ENCODE data around the gene CELSR2. TPM values are rescaled to one million over a fixed set of nuclear protein-coding genes. Genes with fewer than 3 reads are reported as not detected.

The CELSR2 gene, protein sequence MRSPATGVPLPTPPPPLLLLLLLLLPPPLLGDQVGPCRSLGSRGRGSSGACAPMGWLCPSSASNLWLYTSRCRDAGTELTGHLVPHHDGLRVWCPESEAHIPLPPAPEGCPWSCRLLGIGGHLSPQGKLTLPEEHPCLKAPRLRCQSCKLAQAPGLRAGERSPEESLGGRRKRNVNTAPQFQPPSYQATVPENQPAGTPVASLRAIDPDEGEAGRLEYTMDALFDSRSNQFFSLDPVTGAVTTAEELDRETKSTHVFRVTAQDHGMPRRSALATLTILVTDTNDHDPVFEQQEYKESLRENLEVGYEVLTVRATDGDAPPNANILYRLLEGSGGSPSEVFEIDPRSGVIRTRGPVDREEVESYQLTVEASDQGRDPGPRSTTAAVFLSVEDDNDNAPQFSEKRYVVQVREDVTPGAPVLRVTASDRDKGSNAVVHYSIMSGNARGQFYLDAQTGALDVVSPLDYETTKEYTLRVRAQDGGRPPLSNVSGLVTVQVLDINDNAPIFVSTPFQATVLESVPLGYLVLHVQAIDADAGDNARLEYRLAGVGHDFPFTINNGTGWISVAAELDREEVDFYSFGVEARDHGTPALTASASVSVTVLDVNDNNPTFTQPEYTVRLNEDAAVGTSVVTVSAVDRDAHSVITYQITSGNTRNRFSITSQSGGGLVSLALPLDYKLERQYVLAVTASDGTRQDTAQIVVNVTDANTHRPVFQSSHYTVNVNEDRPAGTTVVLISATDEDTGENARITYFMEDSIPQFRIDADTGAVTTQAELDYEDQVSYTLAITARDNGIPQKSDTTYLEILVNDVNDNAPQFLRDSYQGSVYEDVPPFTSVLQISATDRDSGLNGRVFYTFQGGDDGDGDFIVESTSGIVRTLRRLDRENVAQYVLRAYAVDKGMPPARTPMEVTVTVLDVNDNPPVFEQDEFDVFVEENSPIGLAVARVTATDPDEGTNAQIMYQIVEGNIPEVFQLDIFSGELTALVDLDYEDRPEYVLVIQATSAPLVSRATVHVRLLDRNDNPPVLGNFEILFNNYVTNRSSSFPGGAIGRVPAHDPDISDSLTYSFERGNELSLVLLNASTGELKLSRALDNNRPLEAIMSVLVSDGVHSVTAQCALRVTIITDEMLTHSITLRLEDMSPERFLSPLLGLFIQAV (N-terminal part only)
- 1 to 10 TPM; 7.6 to 7.9 TPM for total RNA-seq
- 1 to 10 TPM; 1.4 to 2.7 TPM for polyA plus RNA-seq
- long read RNA-seq, donor 1, partial matches to known transcripts: 9 of 28 reads
- long read RNA-seq, donor 1, other reads (novel, unspliced or antisense): 19 of 28 reads
- long read RNA-seq, donor 2: 0 reads
- long read RNA-seq, donor 3: 0 reads
- long read RNA-seq, donor 4: 0 reads
- long read RNA-seq, donor 5, partial matches to known transcripts: 13 of 13 reads
- long read RNA-seq, donor 5, other reads (novel, unspliced or antisense): 0 of 13 reads

DNA sequence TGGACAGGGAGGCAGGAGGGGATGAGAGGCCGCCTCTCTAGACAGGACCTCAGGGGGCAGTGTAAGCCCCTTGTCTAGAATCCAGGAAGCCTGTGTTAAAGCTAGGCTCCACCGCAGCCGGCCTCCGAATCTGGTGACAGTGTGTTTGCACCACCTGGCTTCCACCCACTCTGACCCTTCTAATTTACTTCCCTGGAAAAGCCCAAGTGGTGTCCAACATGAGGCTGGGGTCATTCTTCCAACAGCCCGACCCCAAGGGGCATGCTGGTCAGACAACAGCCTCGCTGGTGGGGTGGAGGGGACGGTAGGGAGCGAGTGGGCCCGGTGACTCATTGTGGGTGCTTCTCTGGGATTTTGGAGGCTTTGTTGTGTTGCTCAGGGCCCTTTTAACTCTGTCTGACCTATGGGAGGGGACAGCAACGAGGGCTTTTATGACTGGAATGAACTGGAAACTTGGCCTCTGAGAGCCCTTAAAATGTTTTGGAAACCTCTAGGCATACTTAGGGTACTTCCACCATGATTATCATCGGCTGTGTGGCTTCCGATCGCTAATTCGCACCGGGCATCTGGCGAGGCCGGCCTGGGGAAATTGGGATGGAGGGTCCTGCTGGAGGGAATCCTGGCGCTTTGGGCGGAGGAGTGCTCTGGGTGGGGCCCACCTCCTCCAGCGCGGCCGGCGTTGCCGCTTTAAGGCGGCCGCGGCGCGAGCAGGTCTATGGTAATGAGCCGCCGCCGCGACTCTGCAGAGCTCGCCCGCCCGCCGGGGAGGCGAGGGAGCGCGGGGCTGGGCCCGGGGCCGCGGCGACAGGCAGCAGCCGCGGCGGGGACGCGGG lies at the start of gene CELSR2:
Gene CELSR2 (plus strand): TSS at position 743 of the 833 bp plus-strand sequence. CDS start 541 bp downstream, outside the sequence.
- Histone ChIP-seq H3K27me3 (ENCODE audit: control insufficient read depth in 3 of 3, insufficient read depth in 3 of 3, low read length in 2 of 3) (no peaks in the 10 kb centered on the region), H3K9me3 (ENCODE audit: control insufficient read depth in 4 of 4, insufficient read depth in 3 of 4, low read length in 3 of 4) (no peaks in the 10 kb centered on the region), H3K27ac (ENCODE audit: low read depth in 1 of 2, low read length in 1 of 2) (peak within 1 kb of the TSS in 1 of 2 donors; percentile 37), H3K9ac (ENCODE audit: insufficient read depth in 1 of 2, low read length in 2 of 2) (no peak within 1 kb of the TSS), H3K4me3 (peak within 1 kb of the TSS; percentile 49), H3K4me1 (ENCODE audit: control insufficient read depth in 5 of 5, insufficient read depth in 5 of 5, low read length in 5 of 5) (peaks cover 0 to 23% (median 10%) of the 10 kb centered on the region in 5 donors), H3K36me3 (ENCODE audit: control insufficient read depth in 4 of 4, insufficient read depth in 4 of 4, low read length in 4 of 4) (no peaks in the 10 kb centered on the region)
- DNase-seq (peak; percentile 68 to 81 (median 72)), ATAC-seq (ENCODE audit: insufficient read depth, low FRiP score) (peak; percentile 70)
- WGBS, 2 donors: 15 to 19% methylated on average over 33 to 49 of the region's 49 CpGs
- TF ChIP-seq, protein P1, sequence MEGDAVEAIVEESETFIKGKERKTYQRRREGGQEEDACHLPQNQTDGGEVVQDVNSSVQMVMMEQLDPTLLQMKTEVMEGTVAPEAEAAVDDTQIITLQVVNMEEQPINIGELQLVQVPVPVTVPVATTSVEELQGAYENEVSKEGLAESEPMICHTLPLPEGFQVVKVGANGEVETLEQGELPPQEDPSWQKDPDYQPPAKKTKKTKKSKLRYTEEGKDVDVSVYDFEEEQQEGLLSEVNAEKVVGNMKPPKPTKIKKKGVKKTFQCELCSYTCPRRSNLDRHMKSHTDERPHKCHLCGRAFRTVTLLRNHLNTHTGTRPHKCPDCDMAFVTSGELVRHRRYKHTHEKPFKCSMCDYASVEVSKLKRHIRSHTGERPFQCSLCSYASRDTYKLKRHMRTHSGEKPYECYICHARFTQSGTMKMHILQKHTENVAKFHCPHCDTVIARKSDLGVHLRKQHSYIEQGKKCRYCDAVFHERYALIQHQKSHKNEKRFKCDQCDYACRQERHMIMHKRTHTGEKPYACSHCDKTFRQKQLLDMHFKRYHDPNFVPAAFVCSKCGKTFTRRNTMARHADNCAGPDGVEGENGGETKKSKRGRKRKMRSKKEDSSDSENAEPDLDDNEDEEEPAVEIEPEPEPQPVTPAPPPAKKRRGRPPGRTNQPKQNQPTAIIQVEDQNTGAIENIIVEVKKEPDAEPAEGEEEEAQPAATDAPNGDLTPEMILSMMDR (IDR thresholded peaks at IDR 0.05; ENCODE audit: control extremely low read depth, extremely low read depth): no peak

DNA sequence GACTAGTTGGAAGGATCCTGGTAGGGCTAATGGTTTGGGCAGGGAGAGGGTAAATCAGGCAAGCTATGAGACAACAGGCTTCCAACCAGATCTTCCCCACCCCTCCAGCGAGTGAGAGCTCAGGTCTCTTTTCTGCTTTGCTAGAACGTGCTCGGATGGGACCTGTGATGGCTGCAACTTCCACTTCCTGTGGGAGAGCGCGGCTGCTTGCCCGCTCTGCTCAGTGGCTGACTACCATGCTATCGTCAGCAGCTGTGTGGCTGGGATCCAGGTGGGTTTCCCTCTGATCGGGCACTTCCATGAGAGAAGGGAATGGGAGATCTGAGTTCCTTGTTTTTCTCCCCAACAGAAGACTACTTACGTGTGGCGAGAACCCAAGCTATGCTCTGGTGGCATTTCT lies 49.6 kb upstream of the CELSR2 start:
- Histone ChIP-seq H3K4me3 (no peak overlapping the region), H3K36me3 (ENCODE audit: control insufficient read depth in 4 of 4, insufficient read depth in 4 of 4, low read length in 4 of 4) (no peaks in the 10 kb centered on the region), H3K9ac (ENCODE audit: insufficient read depth in 1 of 2, low read length in 2 of 2) (no peak overlapping the region), H3K4me1 (ENCODE audit: control insufficient read depth in 5 of 5, insufficient read depth in 5 of 5, low read length in 5 of 5) (peaks cover 0 to 15% (median 6%) of the 10 kb centered on the region in 5 donors), H3K27ac (ENCODE audit: low read depth in 1 of 2, low read length in 1 of 2) (no peak overlapping the region), H3K9me3 (ENCODE audit: control insufficient read depth in 4 of 4, insufficient read depth in 3 of 4, low read length in 3 of 4) (no peaks in the 10 kb centered on the region), H3K27me3 (ENCODE audit: control insufficient read depth in 3 of 3, insufficient read depth in 3 of 3, low read length in 2 of 3) (no peaks in the 10 kb centered on the region)
- 42 to 58% methylated on average over 10 of the region's 10 CpGs for WGBS, 2 donors
- TF ChIP-seq, protein P1 (IDR thresholded peaks at IDR 0.05; ENCODE audit: control extremely low read depth, extremely low read depth): no peak
- no peak for DNase-seq
- ATAC-seq (ENCODE audit: insufficient read depth, low FRiP score): no peak

DNA sequence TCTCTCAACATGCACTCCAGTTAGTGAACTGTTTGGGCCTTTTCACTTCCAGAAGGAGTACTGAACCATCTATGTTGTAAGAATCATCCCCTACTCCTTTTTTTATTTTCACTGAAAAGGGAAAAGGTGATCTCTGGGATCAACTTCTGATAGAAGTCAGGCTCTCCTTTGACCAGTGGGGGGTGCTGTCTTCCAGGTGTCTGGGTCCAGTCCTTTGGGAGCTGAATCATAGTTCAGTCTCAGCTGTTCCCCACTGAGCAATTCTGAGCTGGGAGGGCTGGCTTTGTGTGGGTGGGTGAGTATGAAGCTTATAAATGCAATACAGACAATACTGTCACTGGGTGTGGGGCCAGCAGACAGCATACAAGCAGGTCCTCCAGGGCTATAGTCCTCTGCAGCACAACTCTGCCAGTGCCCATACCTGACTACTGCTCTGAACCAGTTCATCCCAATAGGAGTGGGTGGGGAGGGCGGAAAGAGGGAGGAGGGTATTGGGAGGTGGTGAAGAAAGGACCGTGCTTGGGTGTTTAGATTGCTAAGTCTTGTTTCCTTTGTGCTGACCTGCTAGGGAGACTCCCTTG lies 48.1 kb upstream of the CELSR2 start:
- Histone ChIP-seq H3K4me1 (ENCODE audit: control insufficient read depth in 5 of 5, insufficient read depth in 5 of 5, low read length in 5 of 5) (peaks cover 0 to 15% (median 6%) of the 10 kb centered on the region in 5 donors), H3K4me3 (no peak overlapping the region), H3K27ac (ENCODE audit: low read depth in 1 of 2, low read length in 1 of 2) (no peak overlapping the region), H3K36me3 (ENCODE audit: control insufficient read depth in 4 of 4, insufficient read depth in 4 of 4, low read length in 4 of 4) (no peaks in the 10 kb centered on the region), H3K9ac (ENCODE audit: insufficient read depth in 1 of 2, low read length in 2 of 2) (no peak overlapping the region), H3K9me3 (ENCODE audit: control insufficient read depth in 4 of 4, insufficient read depth in 3 of 4, low read length in 3 of 4) (no peaks in the 10 kb centered on the region), H3K27me3 (ENCODE audit: control insufficient read depth in 3 of 3, insufficient read depth in 3 of 3, low read length in 2 of 3) (no peaks in the 10 kb centered on the region)
- peak in 1 of 3 donors; percentile 32 for DNase-seq
- no peak for ATAC-seq (ENCODE audit: insufficient read depth, low FRiP score)
- 62 to 64% methylated on average over 2 of the region's 2 CpGs for WGBS, 2 donors
- TF ChIP-seq, protein P1 (IDR thresholded peaks at IDR 0.05; ENCODE audit: control extremely low read depth, extremely low read depth): peak; percentile 18
